ENCODE results near the gene FDX1.

FDX1 gene

DNA sequence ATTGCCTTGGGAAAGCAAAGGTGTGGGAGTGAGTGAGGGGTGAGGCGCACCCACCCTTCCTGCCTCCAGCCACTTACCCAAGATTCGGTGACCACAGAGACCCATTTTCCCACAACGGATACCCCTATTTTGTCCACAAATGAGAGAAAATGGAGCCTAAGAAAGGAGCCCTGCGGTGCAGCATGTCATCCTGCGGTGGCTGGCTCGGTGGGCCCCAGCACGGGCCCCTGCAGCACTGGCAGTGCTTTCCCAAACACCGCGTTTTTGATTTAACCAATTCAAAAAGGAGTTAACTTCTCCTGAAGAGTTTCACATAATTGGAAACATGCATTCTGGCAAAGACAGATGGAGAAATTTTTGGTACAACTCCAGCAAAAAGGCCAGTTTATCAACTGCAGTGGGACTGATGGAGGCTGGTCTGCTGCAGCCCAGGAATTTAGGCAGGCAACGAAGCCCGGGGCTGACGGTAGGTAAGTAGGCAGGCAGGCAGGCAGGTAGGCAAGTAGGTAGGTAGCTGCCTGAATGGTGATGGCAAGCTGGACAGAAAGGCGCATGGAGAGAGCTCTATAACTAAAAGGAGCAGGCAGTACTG lies 84.2 kb downstream of the FDX1 start:
- no peak for DNase-seq
